Measurements from ENCODE around the gene AMN. TPM values are rescaled to one million over a fixed set of nuclear protein-coding genes. Genes with fewer than 3 reads are reported as not detected.

The AMN gene
- polyA plus RNA-seq, 3 donors = 1.5 to 12.3 (median 2.0) TPM

GRCh38 chr14:102933618-102934231, 11.3 kb downstream of the AMN start:
- WGBS, 3 donors = 92 to 97% (median 93%) methylated on average over 20 of the region's 20 CpGs
- H3K27ac ChIP-seq (ENCODE audit: low read depth, low read length) = no peak overlapping the region

GRCh38 chr14:102935756-102936155, 13.3 kb downstream of the AMN start:
- H3K27ac ChIP-seq (ENCODE audit: low read depth, low read length) = no peak overlapping the region
- 88 to 90% (median 90%) methylated on average over 4 of the region's 4 CpGs for WGBS, 3 donors

- 90 to 96% (median 95%) methylated on average over 22 of the region's 22 CpGs for WGBS, 3 donors
- no peak overlapping the region for H3K27ac ChIP-seq (ENCODE audit: low read depth, low read length)
These were observed 15.1 kb downstream of the AMN start for GRCh38 chr14:102937331-102938175.

DNA sequence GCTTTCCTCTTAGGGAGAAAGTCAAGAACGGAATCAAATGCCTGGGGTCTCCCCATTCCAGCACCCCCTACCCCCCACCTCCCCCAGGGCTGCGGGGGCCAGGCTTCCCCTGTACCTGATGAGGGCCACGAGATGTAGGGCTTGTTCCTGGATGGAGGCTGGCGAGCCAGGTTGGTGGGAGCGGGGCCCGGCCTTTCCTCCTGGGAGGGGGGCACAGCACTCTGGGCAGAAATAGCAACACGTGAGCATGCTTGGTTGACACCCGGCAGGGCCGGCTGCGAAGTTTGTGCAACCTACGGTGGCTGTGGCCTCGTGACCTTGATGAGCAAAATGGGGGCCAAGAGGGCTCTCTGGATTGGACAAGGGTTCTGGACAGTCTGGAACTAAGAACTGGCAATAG, 15.7 kb downstream of the AMN start:
- 91 to 95% (median 92%) methylated on average over 12 of the region's 12 CpGs for WGBS, 3 donors

DNA sequence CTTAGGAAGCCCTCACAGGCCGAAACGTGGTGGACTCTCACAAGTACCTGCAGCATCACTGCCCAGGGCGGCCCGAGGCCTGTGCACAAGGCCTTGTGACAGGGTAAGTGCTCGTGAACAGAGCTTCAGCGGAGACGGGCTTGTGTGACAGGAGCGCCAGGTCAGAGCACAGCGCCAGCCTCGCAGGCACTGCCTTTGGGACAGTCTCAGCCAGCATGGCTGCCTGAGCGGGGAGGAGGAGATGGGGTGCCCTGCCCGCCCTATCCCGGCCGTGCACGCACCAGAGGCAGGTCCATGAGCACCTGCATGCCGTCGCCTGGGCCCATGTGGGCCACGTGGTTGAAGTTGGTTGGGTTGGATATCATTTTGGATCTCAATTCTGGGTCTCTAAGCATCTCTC, 16.9 kb downstream of the AMN start:
- H3K27ac ChIP-seq (ENCODE audit: low read depth, low read length) = no peak overlapping the region
- 94 to 97% (median 95%) methylated on average over 18 of the region's 18 CpGs for WGBS, 3 donors

More for the DNA sequence above, 15.7 kb downstream of the AMN start:
- H3K27ac ChIP-seq (ENCODE audit: low read depth, low read length) = no peak overlapping the region

DNA sequence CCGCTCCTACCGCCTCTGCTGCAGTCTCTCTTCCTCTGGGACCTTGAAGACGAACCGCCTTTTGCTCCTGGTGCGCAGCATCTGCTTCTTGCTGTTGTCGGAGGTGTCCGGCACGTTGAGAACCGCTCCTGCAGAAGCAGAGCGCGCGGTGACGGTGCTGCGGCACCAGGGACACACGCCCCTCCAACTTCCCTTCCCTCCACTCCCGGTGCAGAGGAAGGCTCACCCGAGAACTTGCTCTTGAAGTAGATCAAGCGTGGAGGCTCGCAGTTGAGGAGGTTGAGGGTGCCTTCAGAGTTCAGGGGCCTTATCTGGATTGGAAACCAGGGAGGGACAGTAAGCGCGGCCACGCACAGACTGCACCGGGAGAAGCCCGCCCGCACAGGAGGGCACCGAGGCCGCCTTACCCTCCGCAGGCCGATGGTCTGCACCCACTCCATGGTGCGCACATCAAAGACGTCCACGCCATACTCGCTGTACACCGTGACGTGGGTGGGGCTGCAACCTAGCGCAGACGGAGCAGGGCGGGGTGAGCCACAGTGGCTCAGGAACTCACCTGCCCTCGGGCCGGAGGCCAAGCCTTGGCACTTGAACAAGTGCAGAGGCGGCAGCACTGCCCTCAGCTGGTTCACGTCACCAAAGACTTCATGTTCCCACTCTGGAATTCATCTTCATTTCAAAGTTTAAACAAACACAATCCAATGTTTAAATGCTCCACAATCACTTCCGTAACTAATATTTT, 17.5 kb downstream of the AMN start:
- 92 to 94% (median 94%) methylated on average over 42 to 43 of the region's 43 CpGs for WGBS, 3 donors
- H3K27ac ChIP-seq (ENCODE audit: low read depth, low read length) = no peak overlapping the region

DNA sequence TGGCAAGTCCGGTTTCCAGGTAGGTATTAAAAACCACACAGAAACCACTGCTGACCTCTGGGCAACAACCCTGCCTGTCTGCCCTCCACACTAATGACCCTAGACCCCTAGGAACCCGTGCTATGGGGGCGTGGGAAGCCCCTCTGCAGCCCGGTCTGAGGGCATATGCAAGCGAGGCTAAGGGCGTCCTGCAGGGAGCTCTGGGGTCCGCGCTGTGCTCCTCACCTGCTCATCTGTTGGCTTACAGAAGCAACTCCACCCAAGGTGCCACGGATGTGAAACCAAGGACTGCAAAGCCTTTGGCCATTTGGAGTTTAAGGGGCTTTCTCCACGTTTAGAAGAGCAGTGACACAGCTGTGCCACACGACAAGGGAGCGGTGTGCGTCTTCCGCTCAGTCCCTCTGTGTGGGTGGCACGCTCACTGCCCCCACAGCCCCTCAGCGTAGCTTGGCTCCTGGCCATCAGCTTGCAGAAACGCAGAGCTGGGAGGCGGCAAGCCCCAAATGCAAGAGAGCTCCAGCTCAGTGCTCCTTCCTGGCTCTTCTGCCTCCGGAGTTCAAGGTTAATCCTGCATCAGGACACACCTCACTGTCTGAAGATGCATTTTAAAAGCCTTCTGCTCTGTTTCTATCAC, 18.4 kb downstream of the AMN start:
- H3K27ac ChIP-seq (ENCODE audit: low read depth, low read length) = no peak overlapping the region
- 86 to 89% (median 86%) methylated on average over 19 of the region's 19 CpGs for WGBS, 3 donors

GRCh38 chr14:102941419-102942011, 19.1 kb downstream of the AMN start:
- 77 to 80% (median 80%) methylated on average over 10 of the region's 10 CpGs for WGBS, 3 donors
- H3K27ac ChIP-seq (ENCODE audit: low read depth, low read length) = no peak overlapping the region

GRCh38 chr14:102942069-102942468, 19.6 kb downstream of the AMN start:
- no peak overlapping the region for H3K27ac ChIP-seq (ENCODE audit: low read depth, low read length)
- 92 to 99% (median 93%) methylated on average over 11 to 13 of the region's 13 CpGs for WGBS, 3 donors

DNA sequence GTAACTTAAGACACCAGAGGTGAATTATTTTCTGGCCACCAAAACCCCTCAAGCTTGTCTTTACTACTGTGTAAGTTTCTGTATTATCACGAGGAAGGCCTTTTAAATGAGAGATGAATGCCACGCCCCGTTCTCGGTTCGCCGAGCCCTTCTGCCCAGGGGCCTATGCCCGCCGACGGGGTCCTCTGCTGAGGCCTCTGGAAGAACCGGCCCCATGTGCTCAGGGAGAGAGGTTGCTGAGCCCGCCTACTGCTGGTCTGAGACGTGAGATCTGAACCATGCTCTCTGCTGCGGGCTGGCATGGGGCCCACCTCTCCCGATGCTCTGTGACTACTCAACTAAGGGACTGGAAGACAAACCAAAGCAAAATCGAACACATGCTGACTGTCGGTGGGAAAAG, 21.0 kb downstream of the AMN start:
- 91 to 93% (median 91%) methylated on average over 16 of the region's 16 CpGs for WGBS, 3 donors
- no peak overlapping the region for H3K27ac ChIP-seq (ENCODE audit: low read depth, low read length)

DNA sequence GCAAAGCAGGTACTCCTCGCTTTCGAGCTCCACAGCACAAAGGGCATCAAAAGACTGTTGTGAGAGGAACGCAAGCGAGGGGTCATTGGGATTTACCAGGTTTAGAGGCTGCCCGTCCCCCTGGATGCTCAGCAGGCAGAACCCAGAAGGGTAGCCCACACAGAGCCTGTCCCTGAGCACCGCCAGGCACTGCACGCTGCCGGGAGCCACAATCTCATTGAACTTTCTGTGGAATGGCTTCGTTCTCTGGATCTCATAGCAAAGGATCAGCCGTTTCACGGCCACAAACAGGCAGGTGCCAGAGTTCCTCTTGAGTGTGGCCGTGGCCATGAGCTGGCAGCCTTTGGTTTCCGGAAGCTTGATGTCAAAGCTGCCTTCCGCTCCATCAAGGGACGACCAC, 21.5 kb downstream of the AMN start:
- 92 to 96% (median 95%) methylated on average over 15 of the region's 15 CpGs for WGBS, 3 donors

GRCh38 chr14:102944448-102945330, 22.2 kb downstream of the AMN start:
- 91 to 93% (median 92%) methylated on average over 34 to 36 of the region's 36 CpGs for WGBS, 3 donors
- H3K27ac ChIP-seq (ENCODE audit: low read depth, low read length) = no peak overlapping the region

More for the DNA sequence above, 21.5 kb downstream of the AMN start:
- no peak overlapping the region for H3K27ac ChIP-seq (ENCODE audit: low read depth, low read length)

DNA sequence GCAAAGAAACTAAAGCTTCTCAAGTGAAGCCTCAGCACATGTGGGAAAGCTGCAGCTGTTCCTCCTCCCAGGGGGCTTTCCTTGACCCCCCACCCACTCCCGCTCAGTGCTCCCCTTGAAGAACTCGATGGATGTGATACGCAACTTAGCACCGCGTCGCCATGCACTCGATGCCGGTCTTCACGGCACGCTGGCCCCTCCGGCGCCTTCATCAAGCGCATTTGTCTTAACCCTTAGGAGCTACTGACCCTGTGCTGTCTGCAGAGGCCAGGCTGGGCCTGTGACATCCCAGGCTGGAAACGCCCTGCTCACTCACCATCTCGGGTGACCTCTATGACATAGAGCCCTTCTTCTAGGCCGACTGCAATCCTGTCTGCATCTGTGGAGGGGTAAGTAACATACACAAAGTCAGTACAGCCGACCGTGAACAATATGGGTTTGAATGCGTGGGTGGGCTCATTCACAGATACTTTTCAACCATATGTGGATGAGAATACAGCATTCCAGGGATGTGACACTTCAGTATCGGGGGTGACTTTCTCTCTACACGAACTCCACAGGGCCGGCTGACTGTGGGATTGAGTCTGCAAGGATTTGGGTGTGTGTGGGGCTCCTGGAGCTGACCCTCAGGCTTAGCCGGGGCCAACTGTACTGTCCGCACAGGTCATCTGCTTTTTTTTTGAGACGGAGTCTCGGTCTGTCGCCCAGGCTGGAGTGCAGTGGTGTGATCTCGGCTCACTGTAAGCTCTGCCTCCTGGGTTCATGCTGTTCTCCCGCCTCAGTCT, 23.1 kb downstream of the AMN start:
- WGBS, 3 donors = 90 to 94% (median 90%) methylated on average over 29 of the region's 29 CpGs
- H3K27ac ChIP-seq (ENCODE audit: low read depth, low read length) = no peak overlapping the region

GRCh38 chr14:102947321-102948103, 25.0 kb downstream of the AMN start:
- 89 to 93% (median 91%) methylated on average over 27 of the region's 27 CpGs for WGBS, 3 donors
- H3K27ac ChIP-seq (ENCODE audit: low read depth, low read length) = no peak overlapping the region

- WGBS, 3 donors = 71 to 78% (median 71%) methylated on average over 9 of the region's 9 CpGs
- no peak overlapping the region for H3K27ac ChIP-seq (ENCODE audit: low read depth, low read length)
These were observed 26.2 kb downstream of the AMN start for GRCh38 chr14:102948698-102949061.
